Right lobe of liver (tissue), 4 donors: ENCODE data around the gene TEP1.

Experiments used
- POLR2A ChIP-seq: fragments of 450-650 bp; IDR thresholded peaks from one replicate; pipeline ENCODE4 v1.6.1; 2017; ENCODE audit warnings: antibody characterized with exemption, mild to moderate bottlenecking
- TF ChIP-seq, protein P1 (sequence below), 4 donors: fragments of 200-600 bp in 3 of 4; fragments of 450-650 bp in 1 of 4; IDR thresholded peaks; one replicate each; pipeline versions ENCODE4 v1.5.1 to v1.8.0; 2016 to 2022; ENCODE audit warnings: antibody characterized with exemption in 4 of 4, mild to moderate bottlenecking in 2 of 4
- donor health status: DM: no; HTN: no; CAD: no.
- donor health status: DM: no; HTN: no; CAD: no.
- donor health status: DM: no; HTN: yes; CAD: no.

DNA sequence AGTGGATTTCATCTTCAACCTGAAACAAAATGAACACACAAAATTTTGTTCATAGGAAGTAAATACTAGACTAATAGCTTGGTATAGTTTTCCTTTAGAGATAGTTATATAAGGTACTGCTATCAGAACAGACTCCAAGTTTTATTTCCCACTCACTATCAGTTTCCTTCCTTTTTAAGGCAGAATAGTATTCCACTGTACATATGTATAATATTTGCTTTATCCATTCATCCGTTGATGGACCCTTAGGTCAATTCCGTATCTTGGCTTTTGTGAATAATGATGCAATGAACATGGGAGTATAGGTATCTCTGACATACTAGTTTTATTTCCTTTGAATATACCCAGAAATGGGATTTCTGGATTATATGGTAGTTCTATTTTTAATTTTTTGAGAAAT lies 83.9 kb downstream of the TEP1 start:
- TF ChIP-seq POLR2A = no peak
- TF ChIP-seq, protein P1, sequence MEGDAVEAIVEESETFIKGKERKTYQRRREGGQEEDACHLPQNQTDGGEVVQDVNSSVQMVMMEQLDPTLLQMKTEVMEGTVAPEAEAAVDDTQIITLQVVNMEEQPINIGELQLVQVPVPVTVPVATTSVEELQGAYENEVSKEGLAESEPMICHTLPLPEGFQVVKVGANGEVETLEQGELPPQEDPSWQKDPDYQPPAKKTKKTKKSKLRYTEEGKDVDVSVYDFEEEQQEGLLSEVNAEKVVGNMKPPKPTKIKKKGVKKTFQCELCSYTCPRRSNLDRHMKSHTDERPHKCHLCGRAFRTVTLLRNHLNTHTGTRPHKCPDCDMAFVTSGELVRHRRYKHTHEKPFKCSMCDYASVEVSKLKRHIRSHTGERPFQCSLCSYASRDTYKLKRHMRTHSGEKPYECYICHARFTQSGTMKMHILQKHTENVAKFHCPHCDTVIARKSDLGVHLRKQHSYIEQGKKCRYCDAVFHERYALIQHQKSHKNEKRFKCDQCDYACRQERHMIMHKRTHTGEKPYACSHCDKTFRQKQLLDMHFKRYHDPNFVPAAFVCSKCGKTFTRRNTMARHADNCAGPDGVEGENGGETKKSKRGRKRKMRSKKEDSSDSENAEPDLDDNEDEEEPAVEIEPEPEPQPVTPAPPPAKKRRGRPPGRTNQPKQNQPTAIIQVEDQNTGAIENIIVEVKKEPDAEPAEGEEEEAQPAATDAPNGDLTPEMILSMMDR (IDR thresholded peaks at IDR 0.05) = no peak
